Suprapubic skin (tissue), 4 donors: ENCODE measurements around the gene SH3BP5. TPM values are rescaled to one million over a fixed set of nuclear protein-coding genes. Genes with fewer than 3 reads are reported as not detected.
"Not testable (repeated sequence)": the region's sequence is repeated elsewhere in the genome, so short reads cannot be mapped to it uniquely, and the experiment has no call there.

Source experiments
- DNase-seq, 2 donors: peaks; one replicate each; pipeline ENCODE4 v3.0.0-alpha.2; 2019; ENCODE audit warnings: low spot score in 2 of 2
- H3K27ac ChIP-seq: fragments of 200-600 bp; sonication (generic); one replicate; pipeline ENCODE4 v1.5.1; 2019
- H3K27me3 ChIP-seq: fragments of 200-600 bp; sonication (generic); one replicate; pipeline ENCODE4 v1.5.1; 2019
- H3K36me3 ChIP-seq: fragments of 200-600 bp; sonication (generic); one replicate; pipeline ENCODE4 v1.5.1; 2019
- H3K4me1 ChIP-seq: fragments of 200-600 bp; sonication (generic); one replicate; pipeline ENCODE4 v1.5.1; 2019
- H3K4me3 ChIP-seq: fragments of 200-600 bp; sonication (generic); one replicate; pipeline ENCODE4 v1.5.1; 2019; ENCODE audit warnings: mild to moderate bottlenecking
- H3K9me3 ChIP-seq: fragments of 200-600 bp; sonication (generic); one replicate; pipeline ENCODE4 v1.5.1; 2019
- CTCF ChIP-seq, 2 donors: fragments of 200-600 bp in 1 of 2; fragments of 450-650 bp in 1 of 2; sonication (generic) in 1 of 2; IDR thresholded peaks; one replicate each; pipeline ENCODE4 v1.5.1; 2016 to 2019; ENCODE audit warnings: antibody characterized with exemption in 2 of 2, mild to moderate bottlenecking in 1 of 2, moderate library complexity in 1 of 2
- EP300 ChIP-seq: sonication (generic); formaldehyde crosslinking; IDR thresholded peaks from one replicate; pipeline ENCODE4 v1.6.1; 2017; ENCODE audit warnings: antibody characterized with exemption
- POLR2A ChIP-seq, 2 donors: fragments of 450-650 bp; IDR thresholded peaks; one replicate each; pipeline ENCODE4 v1.6.1; 2017; ENCODE audit warnings: antibody characterized with exemption in 2 of 2, mild to moderate bottlenecking in 2 of 2, moderate library complexity in 2 of 2
- POLR2AphosphoS5 ChIP-seq, 3 donors: sonication (generic); formaldehyde crosslinking; IDR thresholded peaks; one replicate each; pipeline ENCODE4 v1.6.1; 2017; ENCODE audit warnings: antibody characterized with exemption in 3 of 3
- WGBS: methylation state at CpG from one replicate; pipeline ENCODE4 v1.1.5; 2018; 5-methylcytosine and 5-hydroxymethylcytosine counted together
- total RNA-seq, 4 donors: library from RNA; depleted of rRNA; stranded (reverse); fragments of >200 nt; gene quantifications; one replicate each; pipeline ENCODE4 v1.1.0, GENCODE V29; 2016

The SH3BP5 gene
- total RNA-seq, 4 donors from 2014 or later, result 11.2 to 27.0 (median 17.8) TPM

DNA sequence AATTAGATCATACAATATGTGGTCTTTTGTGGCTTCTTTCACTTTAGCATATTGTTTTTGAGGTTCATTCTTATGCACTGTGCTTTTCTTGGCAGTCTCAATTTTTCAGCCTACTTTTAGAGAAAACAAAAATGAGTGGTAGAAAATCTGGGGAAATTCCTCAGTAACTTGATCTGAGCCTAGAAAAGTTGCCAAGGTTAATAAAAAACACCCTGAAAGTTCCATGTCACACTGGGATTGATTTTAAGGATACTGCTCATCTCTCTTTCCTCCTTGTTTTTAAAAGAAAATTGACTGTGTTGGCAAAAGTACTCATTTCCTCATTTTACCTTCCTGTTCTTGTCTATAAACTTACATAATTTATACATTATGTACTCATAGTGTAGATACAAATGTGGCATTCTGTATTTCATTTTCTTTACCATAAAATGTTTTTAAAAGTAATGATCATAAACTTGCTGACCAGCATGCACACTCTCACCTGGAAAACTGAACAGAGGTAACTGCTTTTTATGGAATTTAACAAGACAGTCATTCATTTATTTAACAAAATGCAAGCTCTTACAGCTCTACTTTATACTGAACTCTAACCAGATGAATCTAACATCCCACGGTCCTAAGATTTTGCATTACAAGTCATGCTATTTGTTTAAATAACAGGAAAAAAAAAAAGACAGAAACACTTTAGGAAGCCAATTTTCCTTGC, 28.6 kb upstream of the SH3BP5 start:
- DNase-seq, result no peak
- Histone ChIP-seq H3K36me3 (no peaks in the 10 kb centered on the region), H3K27ac (peak overlapping the region; percentile 46), H3K9me3 (no peaks in the 10 kb centered on the region), H3K4me3 (no peak overlapping the region), H3K4me1 (peaks cover 42% of the 10 kb centered on the region), H3K27me3 (no peaks in the 10 kb centered on the region)
- TF ChIP-seq POLR2AphosphoS5 (IDR thresholded peaks at IDR 0.05), result no peak
- TF ChIP-seq EP300, result no peak
- TF ChIP-seq CTCF (IDR thresholded peaks at IDR 0.05), result no peak
- TF ChIP-seq POLR2A (IDR thresholded peaks at IDR 0.05), result no peak
- 43% methylated on average over 1 of the region's 1 CpG for WGBS

GRCh38 chr3:15359677-15360397, 27.5 kb upstream of the SH3BP5 start:
- H3K4me1 ChIP-seq, result peaks cover 46% of the 10 kb centered on the region
- H3K27me3 ChIP-seq, result no peaks in the 10 kb centered on the region
- 80% methylated on average over 6 of the region's 6 CpGs for WGBS
- no peaks in the 10 kb centered on the region for H3K9me3 ChIP-seq
- no peak overlapping the region for H3K4me3 ChIP-seq
- no peak for DNase-seq
- no peaks in the 10 kb centered on the region for H3K36me3 ChIP-seq
- TF ChIP-seq CTCF (IDR thresholded peaks at IDR 0.05), result no peak
- H3K27ac ChIP-seq, result no peak overlapping the region

- WGBS, result 67% methylated on average over 5 of the region's 5 CpGs
- H3K4me3 ChIP-seq, H3K36me3 ChIP-seq, H3K27me3 ChIP-seq, H3K9me3 ChIP-seq, DNase-seq: not testable (repeated sequence)
- H3K4me1 ChIP-seq, result peaks cover 22% of the 10 kb centered on the region
- peak overlapping the region; percentile 38 for H3K27ac ChIP-seq
Observed at GRCh38 chr3:15356651-15357061, 24.3 kb upstream of the SH3BP5 start.

- DNase-seq, result no peak
- no peak for TF ChIP-seq POLR2AphosphoS5 (IDR thresholded peaks at IDR 0.05)
- no peak for TF ChIP-seq POLR2A (IDR thresholded peaks at IDR 0.05)
- no peak for TF ChIP-seq CTCF (IDR thresholded peaks at IDR 0.05)
- 65% methylated on average over 2 of the region's 2 CpGs for WGBS
- H3K4me1 ChIP-seq, result peaks cover 18% of the 10 kb centered on the region
- no peaks in the 10 kb centered on the region for H3K27me3 ChIP-seq
- H3K27ac ChIP-seq, result peak overlapping the region; percentile 38
- H3K9me3 ChIP-seq, result no peaks in the 10 kb centered on the region
- no peaks in the 10 kb centered on the region for H3K36me3 ChIP-seq
- H3K4me3 ChIP-seq, result no peak overlapping the region
Observed at GRCh38 chr3:15356176-15356575, 23.8 kb upstream of the SH3BP5 start.

GRCh38 chr3:15355086-15355485, 22.7 kb upstream of the SH3BP5 start:
- Histone ChIP-seq H3K4me1 (peaks cover 9% of the 10 kb centered on the region), H3K27ac (no peak overlapping the region), H3K9me3 (no peaks in the 10 kb centered on the region), H3K36me3 (no peaks in the 10 kb centered on the region), H3K4me3 (no peak overlapping the region), H3K27me3 (no peaks in the 10 kb centered on the region)
- no peak for DNase-seq
- 89% methylated on average over 1 of the region's 1 CpG for WGBS
- no peak for TF ChIP-seq CTCF (IDR thresholded peaks at IDR 0.05)
- no peak for TF ChIP-seq POLR2AphosphoS5 (IDR thresholded peaks at IDR 0.05)
- TF ChIP-seq EP300, result no peak
- TF ChIP-seq POLR2A (IDR thresholded peaks at IDR 0.05), result no peak
